ENCODE results near the gene B4GALT4.

DNA sequence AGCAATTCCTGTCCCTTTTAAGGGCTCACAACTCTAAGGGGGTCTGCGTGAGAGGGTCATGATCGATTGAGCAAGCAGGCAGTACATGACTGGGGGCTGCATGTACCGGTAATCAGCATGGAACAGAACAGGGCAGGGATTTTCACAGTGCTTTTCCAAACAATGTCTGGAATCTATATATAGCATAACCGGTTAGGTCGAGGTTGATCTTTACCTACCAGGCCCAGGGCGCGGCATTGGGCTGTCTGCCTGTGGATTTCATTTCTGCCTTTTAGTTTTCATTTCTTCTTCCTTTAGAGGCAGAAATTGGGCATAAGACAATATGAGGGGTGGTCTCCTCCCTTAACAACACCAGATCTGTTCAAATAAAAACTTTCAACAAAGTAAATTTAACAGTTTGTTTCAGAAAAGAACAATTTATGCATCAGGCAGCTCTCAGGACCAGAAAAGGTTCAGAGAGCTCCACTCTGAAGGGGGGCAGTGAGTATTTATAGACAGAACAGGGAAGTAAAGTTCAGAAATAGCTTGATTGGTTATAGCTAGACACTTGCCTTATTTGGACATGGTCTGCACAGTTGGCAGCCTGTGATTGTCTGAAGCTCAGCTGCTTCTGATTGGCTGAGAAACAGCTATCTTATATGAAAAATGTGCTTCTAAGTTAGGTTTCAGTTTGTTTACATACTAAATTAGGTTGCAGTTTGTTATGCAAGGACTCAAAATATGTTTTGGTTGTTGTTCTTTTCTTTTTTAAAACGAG lies 17.2 kb upstream of the B4GALT4 start:
- TF ChIP-seq, protein P1, sequence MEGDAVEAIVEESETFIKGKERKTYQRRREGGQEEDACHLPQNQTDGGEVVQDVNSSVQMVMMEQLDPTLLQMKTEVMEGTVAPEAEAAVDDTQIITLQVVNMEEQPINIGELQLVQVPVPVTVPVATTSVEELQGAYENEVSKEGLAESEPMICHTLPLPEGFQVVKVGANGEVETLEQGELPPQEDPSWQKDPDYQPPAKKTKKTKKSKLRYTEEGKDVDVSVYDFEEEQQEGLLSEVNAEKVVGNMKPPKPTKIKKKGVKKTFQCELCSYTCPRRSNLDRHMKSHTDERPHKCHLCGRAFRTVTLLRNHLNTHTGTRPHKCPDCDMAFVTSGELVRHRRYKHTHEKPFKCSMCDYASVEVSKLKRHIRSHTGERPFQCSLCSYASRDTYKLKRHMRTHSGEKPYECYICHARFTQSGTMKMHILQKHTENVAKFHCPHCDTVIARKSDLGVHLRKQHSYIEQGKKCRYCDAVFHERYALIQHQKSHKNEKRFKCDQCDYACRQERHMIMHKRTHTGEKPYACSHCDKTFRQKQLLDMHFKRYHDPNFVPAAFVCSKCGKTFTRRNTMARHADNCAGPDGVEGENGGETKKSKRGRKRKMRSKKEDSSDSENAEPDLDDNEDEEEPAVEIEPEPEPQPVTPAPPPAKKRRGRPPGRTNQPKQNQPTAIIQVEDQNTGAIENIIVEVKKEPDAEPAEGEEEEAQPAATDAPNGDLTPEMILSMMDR (IDR thresholded peaks at IDR 0.05): no peak
- TF ChIP-seq EP300 (IDR thresholded peaks at IDR 0.05) (no peak), POLR2A (IDR thresholded peaks at IDR 0.05) (no peak)

Data from tibial nerve (tissue), 4 donors.